HEK293 (cell line): ENCODE data around the gene FHDC1.

Source experiments
- CTCF ChIA-PET: fragments of 350-600 bp; formaldehyde crosslinking; extraction: SDS; loops from one replicate; lab custom pipeline; 2021; ENCODE audit warnings: antibody characterized with exemption; lab: Yijun Ruan, JAX
- POLR2A ChIA-PET: fragments of 300-600 bp; formaldehyde crosslinking; extraction: SDS; loops from one replicate; lab custom pipeline; 2020; ENCODE audit warnings: antibody characterized with exemption, inconsistent platforms; lab: Yijun Ruan, JAX
- H3K27ac ChIP-seq: fragments of 200-500 bp; sonication (Bioruptor generic); 2 replicates; pipeline ENCODE4 v1.5.1; 2014; ENCODE audit warnings: low read depth, low read length, control low read depth, inconsistent platforms; ENCODE audit errors: extremely low read depth
- H3K36me3 ChIP-seq, 2 experiments: fragments of 200-500 bp in 1 of 2; sonication (Bioruptor generic) in 1 of 2; 1 replicate in 1 of 2; 2 replicates in 1 of 2; pipeline ENCODE4 v1.5.1; 2014 to 2017; ENCODE audit warnings: inconsistent platforms in 2 of 2, low read length in 2 of 2; ENCODE audit not compliant: control insufficient read depth in 2 of 2, insufficient read depth in 1 of 2
- H3K4me1 ChIP-seq: fragments of 200-500 bp; sonication (Bioruptor generic); 2 replicates; pipeline ENCODE4 v1.5.1; 2014; ENCODE audit warnings: mild to moderate bottlenecking, low read length, inconsistent platforms; ENCODE audit not compliant: control insufficient read depth, insufficient read depth
- H3K4me3 ChIP-seq: 2 replicates; pipeline ENCODE4 v1.5.1; 2011; ENCODE audit warnings: low read depth, mild to moderate bottlenecking, control low read depth, low read length, moderate library complexity
- H3K9me3 ChIP-seq: fragments of 200-500 bp; sonication (Bioruptor generic); 2 replicates; pipeline ENCODE4 v1.5.1; 2014; ENCODE audit warnings: low read depth, low read length, inconsistent platforms; ENCODE audit not compliant: control insufficient read depth, insufficient read depth
- IKZF3 ChIP-seq: fragments of 450-650 bp; IDR thresholded peaks from 2 replicates; pipeline ENCODE4 v1.5.0; 2018; ENCODE audit warnings: missing biosample characterization, mild to moderate bottlenecking, missing genetic modification characterization, moderate library complexity
- KLF1 ChIP-seq: fragments of 450-650 bp; formaldehyde crosslinking; IDR thresholded peaks from 2 replicates; pipeline ENCODE4 v1.5.1; 2016; ENCODE audit warnings: missing biosample characterization, missing genetic modification characterization
- OVOL3 ChIP-seq: fragments of 450-650 bp; formaldehyde crosslinking; IDR thresholded peaks from 2 replicates; pipeline ENCODE4 v1.5.1; 2016; ENCODE audit warnings: missing biosample characterization, missing genetic modification characterization
- SCRT1 ChIP-seq: fragments of 450-650 bp; formaldehyde crosslinking; IDR thresholded peaks from 2 replicates; pipeline ENCODE4 v1.5.1; 2016; ENCODE audit warnings: missing biosample characterization, missing genetic modification characterization, borderline replicate concordance
- SETDB1 ChIP-seq: IDR thresholded peaks from one replicate; pipeline ENCODE4 v1.6.1; 2017; ENCODE audit warnings: mild to moderate bottlenecking, low read length, moderate library complexity, mixed read lengths; ENCODE audit not compliant: insufficient read length
- YY1 ChIP-seq: fragments of 450-650 bp; formaldehyde crosslinking; IDR thresholded peaks from 2 replicates; pipeline ENCODE4 v1.5.1; 2018; ENCODE audit warnings: missing biosample characterization, missing genetic modification characterization
- ZNF133 ChIP-seq: fragments of 450-650 bp; formaldehyde crosslinking; IDR thresholded peaks from 2 replicates; pipeline ENCODE4 v1.5.1; 2016; ENCODE audit warnings: missing biosample characterization, missing genetic modification characterization
- ZNF140 ChIP-seq: fragments of 450-650 bp; formaldehyde crosslinking; IDR thresholded peaks from 2 replicates; pipeline ENCODE4 v1.5.1; 2016; ENCODE audit warnings: missing biosample characterization, missing genetic modification characterization
- ZNF221 ChIP-seq: fragments of 450-650 bp; formaldehyde crosslinking; IDR thresholded peaks from 2 replicates; pipeline ENCODE4 v1.5.1; 2017; ENCODE audit warnings: missing biosample characterization, missing genetic modification characterization, borderline replicate concordance
- ZNF350 ChIP-seq: fragments of 450-650 bp; formaldehyde crosslinking; IDR thresholded peaks from 2 replicates; pipeline ENCODE4 v1.5.0; 2017; ENCODE audit warnings: missing biosample characterization, mild to moderate bottlenecking, missing genetic modification characterization
- ZNF404 ChIP-seq: fragments of 450-650 bp; formaldehyde crosslinking; IDR thresholded peaks from 2 replicates; pipeline ENCODE4 v1.5.1; 2017; ENCODE audit warnings: missing biosample characterization, missing genetic modification characterization
- ZNF416 ChIP-seq: fragments of 450-650 bp; formaldehyde crosslinking; IDR thresholded peaks from 2 replicates; pipeline ENCODE4 v1.5.1; 2016; ENCODE audit warnings: missing biosample characterization, missing genetic modification characterization
- ZNF423 ChIP-seq: fragments of 450-650 bp; formaldehyde crosslinking; IDR thresholded peaks from 2 replicates; pipeline ENCODE4 v1.5.1; 2016; ENCODE audit warnings: missing biosample characterization, missing genetic modification characterization
- ZNF510 ChIP-seq: fragments of 450-650 bp; formaldehyde crosslinking; IDR thresholded peaks from 2 replicates; pipeline ENCODE4 v1.5.1; 2018; ENCODE audit warnings: mild to moderate bottlenecking, missing genetic modification characterization, missing biosample characterization; ENCODE audit not compliant: insufficient replicate concordance
- ZNF549 ChIP-seq: fragments of 450-650 bp; IDR thresholded peaks from 2 replicates; pipeline ENCODE4 v1.5.1; 2018; ENCODE audit warnings: missing biosample characterization, missing genetic modification characterization, mild to moderate bottlenecking, inconsistent platforms, moderate library complexity
- ZNF555 ChIP-seq: fragments of 450-650 bp; formaldehyde crosslinking; conservative IDR thresholded peaks from 2 replicates; pipeline ENCODE4 v1.5.1; 2017; ENCODE audit warnings: missing biosample characterization, mild to moderate bottlenecking, missing genetic modification characterization, inconsistent platforms
- ZNF670 ChIP-seq: fragments of 450-650 bp; formaldehyde crosslinking; IDR thresholded peaks from 2 replicates; pipeline ENCODE4 v1.5.1; 2016; ENCODE audit warnings: missing biosample characterization, missing genetic modification characterization, low read depth
- ZNF701 ChIP-seq: fragments of 450-650 bp; formaldehyde crosslinking; IDR thresholded peaks from 2 replicates; pipeline ENCODE4 v1.5.1; 2016; ENCODE audit warnings: missing biosample characterization, missing genetic modification characterization
- TF ChIP-seq, protein P1 (sequence below): fragments of 450-650 bp; formaldehyde crosslinking; IDR thresholded peaks from 2 replicates; pipeline ENCODE4 v1.5.1; 2016; ENCODE audit warnings: missing biosample characterization, missing genetic modification characterization
- TF ChIP-seq, protein P2 (sequence below): fragments of 450-650 bp; formaldehyde crosslinking; IDR thresholded peaks from 2 replicates; pipeline ENCODE4 v1.5.1; 2016; ENCODE audit warnings: missing biosample characterization, missing genetic modification characterization
- TF ChIP-seq, protein P3 (sequence below): fragments of 450-650 bp; formaldehyde crosslinking; IDR thresholded peaks from 2 replicates; pipeline ENCODE4 v1.5.1; 2016; ENCODE audit warnings: missing biosample characterization, missing genetic modification characterization
- TF ChIP-seq, protein P4 (sequence below): fragments of 450-650 bp; formaldehyde crosslinking; IDR thresholded peaks from 2 replicates; pipeline ENCODE4 v1.5.1; 2016; ENCODE audit warnings: missing biosample characterization, missing genetic modification characterization

The FHDC1 gene

GRCh38 chr4:152992027-152992426 is 55.9 kb downstream of the FHDC1 start (continued):
- TF ChIP-seq ZNF549 (tag by site-specific recombination) (no peak), KLF1 (tag by site-specific recombination) (no peak), ZNF416 (tag by site-specific recombination) (no peak), ZNF510 (tag by site-specific recombination) (no peak), SETDB1 (no peak)
- TF ChIP-seq, protein P1, sequence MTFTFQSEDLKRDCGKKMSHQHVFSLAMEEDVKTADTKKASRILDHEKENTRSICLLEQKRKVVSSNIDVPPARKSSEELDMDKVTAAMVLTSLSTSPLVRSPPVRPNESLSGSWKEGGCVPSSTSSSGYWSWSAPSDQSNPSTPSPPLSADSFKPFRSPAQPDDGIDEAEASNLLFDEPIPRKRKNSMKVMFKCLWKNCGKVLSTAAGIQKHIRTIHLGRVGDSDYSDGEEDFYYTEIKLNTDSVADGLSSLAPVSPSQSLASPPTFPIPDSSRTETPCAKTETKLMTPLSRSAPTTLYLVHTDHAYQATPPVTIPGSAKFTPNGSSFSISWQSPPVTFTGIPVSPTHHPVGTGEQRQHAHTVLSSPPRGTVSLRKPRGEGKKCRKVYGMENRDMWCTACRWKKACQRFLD, result no peak

GRCh38 chr4:152992466-152992865 is 56.3 kb downstream of the FHDC1 start:
- POLR2A ChIA-PET, result interaction anchor here (1.2 kb wide), 1 partner anchor 56 kb away, joined by 3 read pairs; the partner anchor contains the start of gene FHDC1
- CTCF ChIA-PET, result no interaction called here
- no peaks in the 10 kb centered on the region for H3K4me1 ChIP-seq
- H3K36me3 ChIP-seq, result no peaks in the 10 kb centered on the region
- no peaks in the 10 kb centered on the region for H3K9me3 ChIP-seq
- TF ChIP-seq, protein P2, sequence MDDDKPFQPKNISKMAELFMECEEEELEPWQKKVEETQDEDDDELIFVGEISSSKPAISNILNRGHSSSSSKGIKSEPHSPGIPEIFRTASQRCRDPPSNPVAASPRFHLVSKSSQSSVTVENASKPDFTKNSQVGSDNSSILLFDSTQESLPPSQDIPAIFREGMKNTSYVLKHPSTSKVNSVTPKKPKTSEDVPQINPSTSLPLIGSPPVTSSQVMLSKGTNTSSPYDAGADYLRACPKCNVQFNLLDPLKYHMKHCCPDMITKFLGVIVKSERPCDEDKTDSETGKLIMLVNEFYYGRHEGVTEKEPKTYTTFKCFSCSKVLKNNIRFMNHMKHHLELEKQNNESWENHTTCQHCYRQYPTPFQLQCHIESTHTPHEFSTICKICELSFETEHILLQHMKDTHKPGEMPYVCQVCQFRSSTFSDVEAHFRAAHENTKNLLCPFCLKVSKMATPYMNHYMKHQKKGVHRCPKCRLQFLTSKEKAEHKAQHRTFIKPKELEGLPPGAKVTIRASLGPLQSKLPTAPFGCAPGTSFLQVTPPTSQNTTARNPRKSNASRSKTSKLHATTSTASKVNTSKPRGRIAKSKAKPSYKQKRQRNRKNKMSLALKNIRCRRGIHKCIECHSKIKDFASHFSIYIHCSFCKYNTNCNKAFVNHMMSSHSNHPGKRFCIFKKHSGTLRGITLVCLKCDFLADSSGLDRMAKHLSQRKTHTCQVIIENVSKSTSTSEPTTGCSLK (tag by site-specific recombination), result no peak
- TF ChIP-seq ZNF221 (tag by site-specific recombination) (no peak), ZNF404 (tag by site-specific recombination) (no peak), ZNF140 (tag by site-specific recombination) (no peak), YY1 (no peak), ZNF701 (tag by site-specific recombination) (no peak), SCRT1 (tag by site-specific recombination) (no peak), ZNF423 (tag by site-specific recombination) (no peak)
- TF ChIP-seq, protein P3, sequence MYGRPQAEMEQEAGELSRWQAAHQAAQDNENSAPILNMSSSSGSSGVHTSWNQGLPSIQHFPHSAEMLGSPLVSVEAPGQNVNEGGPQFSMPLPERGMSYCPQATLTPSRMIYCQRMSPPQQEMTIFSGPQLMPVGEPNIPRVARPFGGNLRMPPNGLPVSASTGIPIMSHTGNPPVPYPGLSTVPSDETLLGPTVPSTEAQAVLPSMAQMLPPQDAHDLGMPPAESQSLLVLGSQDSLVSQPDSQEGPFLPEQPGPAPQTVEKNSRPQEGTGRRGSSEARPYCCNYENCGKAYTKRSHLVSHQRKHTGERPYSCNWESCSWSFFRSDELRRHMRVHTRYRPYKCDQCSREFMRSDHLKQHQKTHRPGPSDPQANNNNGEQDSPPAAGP, result no peak
- H3K4me3 ChIP-seq, result no peak overlapping the region
- H3K27ac ChIP-seq, result no peak overlapping the region

- CTCF ChIA-PET, result interaction anchor here (0.6 kb wide), 1 partner anchor 1284 kb away, joined by 5 read pairs; no protein-coding TSS in a partner anchor
- TF ChIP-seq ZNF555 (tag by site-specific recombination) (no peak), OVOL3 (tag by site-specific recombination) (no peak), ZNF133 (tag by site-specific recombination) (no peak), ZNF670 (tag by site-specific recombination) (no peak), ZNF350 (tag by site-specific recombination) (no peak), IKZF3 (tag by site-specific recombination) (no peak)
- TF ChIP-seq, protein P4, sequence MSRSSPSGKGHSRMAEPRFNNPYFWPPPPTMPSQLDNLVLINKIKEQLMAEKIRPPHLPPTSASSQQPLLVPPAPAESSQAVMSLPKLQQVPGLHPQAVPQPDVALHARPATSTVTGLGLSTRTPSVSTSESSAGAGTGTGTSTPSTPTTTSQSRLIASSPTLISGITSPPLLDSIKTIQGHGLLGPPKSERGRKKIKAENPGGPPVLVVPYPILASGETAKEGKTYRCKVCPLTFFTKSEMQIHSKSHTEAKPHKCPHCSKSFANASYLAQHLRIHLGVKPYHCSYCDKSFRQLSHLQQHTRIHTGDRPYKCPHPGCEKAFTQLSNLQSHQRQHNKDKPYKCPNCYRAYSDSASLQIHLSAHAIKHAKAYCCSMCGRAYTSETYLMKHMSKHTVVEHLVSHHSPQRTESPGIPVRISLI (tag by site-specific recombination), result no peak
- no peak overlapping the region for H3K4me3 ChIP-seq
These were observed 57.9 kb downstream of the FHDC1 start for GRCh38 chr4:152994038-152994437.

More at GRCh38 chr4:152994038-152994437, 57.9 kb downstream of the FHDC1 start:
- no peaks in the 10 kb centered on the region for H3K9me3 ChIP-seq
- no peak overlapping the region for H3K27ac ChIP-seq
- H3K4me1 ChIP-seq, result no peaks in the 10 kb centered on the region
- POLR2A ChIA-PET, result no interaction called here
- no peaks in the 10 kb centered on the region for H3K36me3 ChIP-seq
